ENCODE results near the gene PTGFRN. TPM values are rescaled to one million over a fixed set of nuclear protein-coding genes. Genes with fewer than 3 reads are reported as not detected.

The PTGFRN gene
- total and polyA plus RNA-seq, 2 of the 13 experiments (the other 11 are each of a cell fraction or from before 2014, with no cell fraction given), result 3.3 to 11.3 TPM

GRCh38 chr1:116913941-116914340, 4.2 kb downstream of the PTGFRN start (continued):
- TF ChIP-seq ZXDC (CRISPR knock-in tag; IDR thresholded peaks at IDR 0.05) (no peak), ZNF777 (CRISPR knock-in tag; IDR thresholded peaks at IDR 0.05) (no peak), SMYD3 (CRISPR knock-in tag; IDR thresholded peaks at IDR 0.05) (no peak), ZNF142 (CRISPR knock-in tag; IDR thresholded peaks at IDR 0.05) (no peak), RFX3 (CRISPR knock-in tag; IDR thresholded peaks at IDR 0.05) (no peak)

All from HepG2 (cell line).